Peyer's patch (tissue), 4 donors: Measurements from ENCODE around the gene LYSMD4. TPM values are rescaled to one million over a fixed set of nuclear protein-coding genes. Genes with fewer than 3 reads are reported as not detected.
A peak's percentile ranks its signal among the peaks of the same experiment; 100 is the strongest.

Experiments used
- DNase-seq, 3 donors: peaks; one replicate each; pipeline ENCODE4 v3.0.0-alpha.2; 2017 to 2019
- H3K27ac ChIP-seq, 4 donors: fragments of 200-600 bp; sonication (generic); one replicate each; pipeline ENCODE4 v1.5.1; 2016 to 2019
- H3K27me3 ChIP-seq, 2 donors: fragments of 200-600 bp; sonication (generic); one replicate each; pipeline ENCODE4 v1.5.1; 2019
- H3K36me3 ChIP-seq, 3 donors: fragments of 200-600 bp; sonication (generic); one replicate each; pipeline ENCODE4 v1.5.1; 2016 to 2019
- H3K4me1 ChIP-seq, 4 donors: fragments of 200-600 bp; sonication (generic); one replicate each; pipeline ENCODE4 v1.5.1; 2016 to 2019
- H3K4me3 ChIP-seq, 4 donors: fragments of 200-600 bp; sonication (generic); 1 replicate in 3 of 4; 2 replicates in 1 of 4; pipeline ENCODE4 v1.5.1; 2016 to 2019; ENCODE audit warnings: mild to moderate bottlenecking in 1 of 4
- H3K9me3 ChIP-seq, 4 donors: fragments of 200-600 bp; sonication (generic); one replicate each; pipeline ENCODE4 v1.5.1; 2016 to 2019; ENCODE audit warnings: mild to moderate bottlenecking in 1 of 4
- POLR2A ChIP-seq, 2 donors: fragments of 450-650 bp; IDR thresholded peaks; one replicate each; pipeline ENCODE4 v1.5.1; 2017; ENCODE audit warnings: antibody characterized with exemption in 2 of 2, mild to moderate bottlenecking in 2 of 2, moderate library complexity in 2 of 2
- total RNA-seq, 4 donors: library from RNA; depleted of rRNA; stranded (reverse); fragments of >200 nt; gene quantifications; one replicate each; pipeline ENCODE4 v1.1.0, GENCODE V29; 2016
- TF ChIP-seq, protein P1 (sequence below), 6 experiments: fragments of 450-650 bp in 4 of 6; fragments of 200-600 bp in 2 of 6; sonication (generic) in 1 of 6; IDR thresholded peaks; one replicate each; pipeline ENCODE4 v1.5.1; 2017 to 2019; ENCODE audit warnings: antibody characterized with exemption in 6 of 6, mild to moderate bottlenecking in 3 of 6, moderate library complexity in 1 of 6

Gene LYSMD4
- total RNA-seq, 4 donors from 2014 or later: 8.3 to 39.9 (median 18.6) TPM

DNA sequence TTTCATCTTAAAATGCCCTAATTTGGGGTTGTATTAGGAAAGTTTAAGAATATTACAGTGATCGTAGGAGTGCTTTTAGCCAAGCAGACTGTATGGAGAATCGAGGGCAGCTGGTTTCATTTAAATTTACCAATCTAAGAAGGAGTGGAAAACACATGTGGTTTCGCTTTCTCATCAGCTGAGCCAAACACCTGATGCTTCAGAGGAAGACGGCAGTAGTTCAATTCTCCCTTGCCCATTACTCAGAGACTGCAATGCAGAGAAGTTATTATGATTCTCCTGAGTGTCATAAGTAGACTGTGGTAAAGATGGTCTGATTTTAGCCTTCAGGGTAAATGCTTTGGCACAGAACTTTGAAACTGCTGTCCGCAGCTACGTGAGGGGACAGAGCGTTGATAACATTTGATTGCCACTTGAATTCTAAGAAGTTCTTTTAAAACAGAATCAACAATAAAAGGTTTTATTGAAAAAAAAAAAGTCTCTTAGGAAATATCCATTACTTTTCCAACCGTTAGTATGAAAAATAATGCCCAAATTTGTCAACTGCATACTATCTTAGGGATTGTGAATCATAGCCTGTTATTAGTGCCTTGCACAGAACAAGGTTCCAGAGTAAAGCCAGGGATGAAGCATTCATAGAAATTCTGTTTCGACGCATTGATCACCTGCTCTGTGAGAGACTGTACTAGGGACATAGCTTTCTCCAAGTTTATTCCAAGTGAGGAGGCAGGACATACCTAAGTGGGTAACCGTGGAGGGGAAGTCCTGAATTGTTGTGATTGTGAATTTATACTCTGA is 25.6 kb downstream of the LYSMD4 start:
- Histone ChIP-seq H3K27me3 (no peaks in the 10 kb centered on the region), H3K27ac (peak overlapping the region in 2 of 4 donors; percentile 40 to 66), H3K4me1 (peaks cover 0 to 18% (median 3%) of the 10 kb centered on the region in 4 donors), H3K9me3 (no peaks in the 10 kb centered on the region), H3K4me3 (no peak overlapping the region), H3K36me3 (peaks cover 0 to 23% (median 0%) of the 10 kb centered on the region in 3 donors)
- TF ChIP-seq, protein P1, sequence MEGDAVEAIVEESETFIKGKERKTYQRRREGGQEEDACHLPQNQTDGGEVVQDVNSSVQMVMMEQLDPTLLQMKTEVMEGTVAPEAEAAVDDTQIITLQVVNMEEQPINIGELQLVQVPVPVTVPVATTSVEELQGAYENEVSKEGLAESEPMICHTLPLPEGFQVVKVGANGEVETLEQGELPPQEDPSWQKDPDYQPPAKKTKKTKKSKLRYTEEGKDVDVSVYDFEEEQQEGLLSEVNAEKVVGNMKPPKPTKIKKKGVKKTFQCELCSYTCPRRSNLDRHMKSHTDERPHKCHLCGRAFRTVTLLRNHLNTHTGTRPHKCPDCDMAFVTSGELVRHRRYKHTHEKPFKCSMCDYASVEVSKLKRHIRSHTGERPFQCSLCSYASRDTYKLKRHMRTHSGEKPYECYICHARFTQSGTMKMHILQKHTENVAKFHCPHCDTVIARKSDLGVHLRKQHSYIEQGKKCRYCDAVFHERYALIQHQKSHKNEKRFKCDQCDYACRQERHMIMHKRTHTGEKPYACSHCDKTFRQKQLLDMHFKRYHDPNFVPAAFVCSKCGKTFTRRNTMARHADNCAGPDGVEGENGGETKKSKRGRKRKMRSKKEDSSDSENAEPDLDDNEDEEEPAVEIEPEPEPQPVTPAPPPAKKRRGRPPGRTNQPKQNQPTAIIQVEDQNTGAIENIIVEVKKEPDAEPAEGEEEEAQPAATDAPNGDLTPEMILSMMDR (IDR thresholded peaks at IDR 0.05): no peak
- no peak for TF ChIP-seq POLR2A (IDR thresholded peaks at IDR 0.05)
- no peak for DNase-seq

DNA sequence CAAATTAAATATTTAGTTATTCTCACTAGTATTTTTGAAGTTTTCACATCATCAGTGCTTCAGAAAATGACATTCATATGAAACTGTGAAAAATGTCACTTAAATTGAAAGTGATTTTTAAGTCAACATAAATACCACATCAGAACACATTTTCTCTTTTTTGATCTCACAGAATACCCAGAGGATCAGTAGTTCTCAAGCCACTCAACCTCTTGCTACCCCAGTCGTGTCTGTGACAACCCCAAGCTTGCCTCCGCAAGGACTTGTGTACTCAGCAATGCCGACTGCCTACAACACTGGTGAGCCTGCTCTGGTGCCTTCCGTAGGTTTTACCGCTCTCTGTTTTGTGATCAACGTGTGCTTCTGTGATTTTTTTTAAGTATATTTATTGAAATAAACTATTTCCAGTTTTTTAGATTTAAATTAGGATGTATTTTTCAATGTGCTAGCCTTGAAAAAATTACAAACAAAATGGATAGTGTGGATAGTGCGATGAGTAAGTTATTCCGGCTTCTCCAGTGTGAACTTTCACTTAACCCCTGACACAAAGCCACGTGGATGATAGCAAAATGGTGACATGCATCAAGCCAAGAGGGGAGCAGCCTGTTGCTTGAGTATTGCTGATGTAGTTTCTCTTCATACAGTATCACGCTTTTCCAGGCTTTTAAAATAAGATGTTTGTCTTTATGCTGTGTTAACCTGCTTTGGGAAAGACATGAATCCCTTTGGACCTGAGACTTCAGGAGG is 26.5 kb downstream of the LYSMD4 start:
- peaks cover 0 to 15% (median 0%) of the 10 kb centered on the region in 3 donors for H3K36me3 ChIP-seq
- TF ChIP-seq, protein P1 (IDR thresholded peaks at IDR 0.05): no peak
- TF ChIP-seq POLR2A (IDR thresholded peaks at IDR 0.05): no peak
- H3K9me3 ChIP-seq: no peaks in the 10 kb centered on the region
- no peak overlapping the region for H3K4me3 ChIP-seq
- H3K27me3 ChIP-seq: no peaks in the 10 kb centered on the region
- H3K4me1 ChIP-seq: peaks cover 0 to 18% (median 3%) of the 10 kb centered on the region in 4 donors
- H3K27ac ChIP-seq: peak overlapping the region in 2 of 4 donors; percentile 3 to 66
- DNase-seq: no peak

DNA sequence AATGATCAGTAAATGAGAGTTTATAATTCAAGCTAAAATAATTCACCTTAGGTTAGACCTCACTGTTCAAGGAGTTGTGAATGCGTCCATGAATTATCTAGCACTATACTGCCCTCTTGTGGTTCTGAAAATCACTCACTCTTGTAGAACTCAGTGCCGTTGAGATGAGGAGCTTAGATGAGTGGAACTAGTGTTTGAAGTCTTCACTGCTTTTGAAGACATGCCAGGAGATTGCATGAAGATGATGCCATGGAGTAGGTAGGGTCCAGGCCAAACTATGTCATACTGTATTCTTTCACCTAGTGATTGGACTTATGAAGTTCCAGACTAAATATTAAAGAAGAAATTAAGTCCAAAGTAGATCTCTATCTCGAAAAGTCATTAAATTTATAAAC is 28.8 kb downstream of the LYSMD4 start:
- no peaks in the 10 kb centered on the region for H3K9me3 ChIP-seq
- peak overlapping the region in 3 of 4 donors; percentile 1 to 78 (median 52) for H3K27ac ChIP-seq
- no peak for DNase-seq
- H3K36me3 ChIP-seq: no peaks in the 10 kb centered on the region
- no peak for TF ChIP-seq POLR2A (IDR thresholded peaks at IDR 0.05)
- TF ChIP-seq, protein P1 (IDR thresholded peaks at IDR 0.05): peak; percentile 75 to 93 (median 86)
- no peaks in the 10 kb centered on the region for H3K27me3 ChIP-seq
- peaks cover 0 to 18% (median 3%) of the 10 kb centered on the region in 4 donors for H3K4me1 ChIP-seq
- no peak overlapping the region for H3K4me3 ChIP-seq

DNA sequence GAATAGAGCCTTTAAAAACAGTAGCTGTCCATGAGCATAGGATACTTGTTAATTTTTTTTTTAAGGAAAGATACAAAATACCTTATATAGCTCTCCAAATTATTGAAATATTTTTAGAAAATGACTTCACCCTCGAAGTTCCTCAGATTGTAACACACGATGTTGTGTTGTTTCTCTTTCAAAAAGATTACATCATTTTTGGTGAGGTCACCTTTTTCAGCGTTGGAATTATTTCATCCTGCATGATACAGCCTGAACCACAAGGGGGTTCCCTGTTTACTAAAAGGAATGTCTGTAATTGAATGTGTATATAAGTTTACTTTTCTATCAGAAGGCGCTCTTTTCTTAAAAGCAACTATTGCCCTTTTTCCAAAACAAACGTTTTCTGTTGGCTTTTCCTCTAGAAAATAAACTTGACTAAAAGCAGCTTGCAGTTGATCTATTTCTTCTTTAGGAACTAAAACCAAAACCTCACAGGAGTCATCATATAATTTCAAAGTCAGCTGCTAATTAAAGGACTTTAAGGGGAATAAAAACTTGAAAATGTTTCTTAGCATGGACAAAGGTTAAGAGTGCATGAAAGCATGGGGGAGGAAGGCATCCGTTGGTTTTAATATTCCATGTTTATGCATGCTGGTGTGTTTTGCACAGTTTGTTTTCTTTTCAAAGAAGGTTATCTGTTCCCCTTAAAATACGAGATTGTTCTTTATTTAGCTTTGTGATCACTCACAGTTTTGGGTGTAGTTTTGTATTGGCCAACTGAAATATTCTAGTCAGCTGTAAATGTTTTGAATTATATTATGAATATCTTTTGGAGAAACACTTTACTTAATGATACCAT is 29.4 kb downstream of the LYSMD4 start:
- DNase-seq: no peak
- Histone ChIP-seq H3K27me3 (no peaks in the 10 kb centered on the region), H3K4me3 (no peak overlapping the region), H3K36me3 (no peaks in the 10 kb centered on the region), H3K27ac (peak overlapping the region; percentile 27 to 78 (median 42)), H3K4me1 (peaks cover 0 to 12% (median 3%) of the 10 kb centered on the region in 4 donors), H3K9me3 (no peaks in the 10 kb centered on the region)
- TF ChIP-seq POLR2A (IDR thresholded peaks at IDR 0.05): no peak
- TF ChIP-seq, protein P1 (IDR thresholded peaks at IDR 0.05): peak in 5 of 6 experiments; percentile 32 to 76 (median 61)
